HG03103 (cell line): ENCODE measurements around the gene GTF2H4.
"Not testable (repeated sequence)": the region's sequence is repeated elsewhere in the genome, so short reads cannot be mapped to it uniquely, and the experiment has no call there.

Source experiments
- ATAC-seq: cut with Tn5 transposase; IDR thresholded peaks from one replicate; pipeline ENCODE4 v1.9.1; 2021; ENCODE audit warnings: low read depth; ENCODE audit not compliant: unreplicated experiment

Gene GTF2H4

DNA sequence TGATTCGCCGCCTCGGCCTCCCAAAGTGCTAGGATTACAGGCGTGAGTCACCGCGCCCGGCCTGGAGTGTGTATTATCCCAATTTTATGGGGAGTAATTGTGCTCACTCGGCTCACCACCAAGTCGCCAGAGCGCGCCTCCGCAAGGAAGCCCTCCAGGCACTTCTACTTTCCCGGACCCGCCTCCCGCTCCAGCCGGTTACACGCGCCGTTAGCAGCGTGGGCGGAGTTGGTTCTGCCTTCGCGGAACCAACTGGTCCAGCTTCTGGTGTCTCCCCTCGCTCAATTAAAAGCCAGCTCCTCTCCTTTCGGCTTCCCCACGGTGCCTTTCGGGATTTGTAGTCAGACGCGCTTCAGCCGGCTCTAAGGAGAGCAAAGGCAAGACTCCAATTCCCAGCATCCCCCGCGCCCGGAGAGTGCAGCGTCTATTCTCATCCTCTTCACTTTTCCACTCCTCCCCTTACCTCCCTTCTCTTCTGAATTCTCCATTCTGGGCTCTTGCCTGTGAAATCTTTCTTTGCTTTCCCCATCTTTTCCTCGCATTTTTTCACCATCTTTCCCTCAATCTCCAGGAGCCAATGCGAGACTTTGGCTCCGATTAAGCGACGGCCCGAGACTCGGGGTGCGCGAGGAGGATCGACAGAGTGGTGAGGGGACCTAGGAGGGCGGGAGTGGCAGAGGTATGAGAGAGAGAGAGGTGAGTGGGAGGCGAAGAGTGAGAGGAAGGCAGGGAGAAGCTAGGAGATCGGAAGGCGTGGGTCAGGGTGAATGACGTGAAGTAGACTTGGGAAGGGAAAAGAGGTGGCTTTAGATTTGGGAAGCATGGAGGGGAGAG, at the start of gene GTF2H4:
Gene GTF2H4, plus strand, starts transcription at position 450 of the 834 bp plus-strand sequence.
- ATAC-seq = peak; percentile 82

DNA sequence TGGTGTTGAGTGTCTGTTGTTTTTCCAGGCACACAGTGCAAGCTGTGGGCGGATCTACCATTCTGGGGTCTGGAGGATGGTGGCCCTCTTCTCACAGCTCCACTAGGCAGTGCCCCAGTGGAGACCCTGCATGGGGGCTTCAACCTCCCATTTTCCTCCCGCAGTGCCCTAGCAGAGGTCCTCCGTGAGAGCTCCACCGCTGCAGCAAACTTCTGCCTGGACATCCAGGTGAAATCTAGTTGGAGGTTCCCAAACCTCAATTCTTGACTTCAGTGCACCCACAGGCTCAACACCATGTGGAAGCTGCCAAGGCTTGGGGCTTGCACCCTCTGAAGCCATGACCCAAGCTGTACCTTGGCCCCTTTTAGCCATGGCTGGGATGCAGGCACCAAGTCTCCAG, 48.3 kb upstream of the GTF2H4 start:
- not testable (repeated sequence) for ATAC-seq

DNA sequence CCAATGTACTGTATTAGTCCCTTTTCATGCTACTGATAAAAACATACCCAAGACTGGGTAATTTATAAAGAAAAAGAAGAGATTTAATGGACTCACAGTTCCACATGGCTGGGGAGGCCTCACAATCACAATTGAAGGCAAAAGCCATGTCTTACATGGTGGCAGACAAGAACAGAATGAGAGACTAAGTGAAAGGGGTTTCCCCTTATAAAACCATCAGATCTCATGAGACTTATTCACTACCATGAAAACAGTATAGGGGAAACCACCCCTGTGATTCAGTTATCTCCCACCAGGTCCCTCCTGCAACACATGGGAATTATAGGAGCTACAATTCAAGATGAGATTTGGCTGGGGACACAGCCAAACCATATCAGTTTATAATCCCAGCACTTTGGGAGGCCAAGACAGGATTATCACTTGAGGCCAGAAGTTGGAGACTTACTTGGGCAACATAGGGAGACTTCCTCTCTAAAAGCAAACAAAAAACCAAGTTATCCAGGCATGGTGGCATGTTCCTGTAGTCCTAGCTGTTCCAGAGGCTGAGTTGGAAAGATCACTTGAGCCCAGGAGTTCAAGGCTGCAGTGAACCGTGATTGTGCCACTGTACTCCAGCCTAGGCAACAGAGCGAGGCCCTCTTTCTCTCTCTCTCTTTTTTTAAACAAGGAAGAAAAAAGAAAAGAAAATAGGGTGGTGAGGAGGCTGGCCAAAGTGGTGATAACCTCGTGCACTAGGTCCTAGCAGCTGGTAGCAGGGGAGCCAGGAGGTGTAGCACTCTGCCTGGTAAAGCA, 46.6 kb upstream of the GTF2H4 start:
- no peak for ATAC-seq

DNA sequence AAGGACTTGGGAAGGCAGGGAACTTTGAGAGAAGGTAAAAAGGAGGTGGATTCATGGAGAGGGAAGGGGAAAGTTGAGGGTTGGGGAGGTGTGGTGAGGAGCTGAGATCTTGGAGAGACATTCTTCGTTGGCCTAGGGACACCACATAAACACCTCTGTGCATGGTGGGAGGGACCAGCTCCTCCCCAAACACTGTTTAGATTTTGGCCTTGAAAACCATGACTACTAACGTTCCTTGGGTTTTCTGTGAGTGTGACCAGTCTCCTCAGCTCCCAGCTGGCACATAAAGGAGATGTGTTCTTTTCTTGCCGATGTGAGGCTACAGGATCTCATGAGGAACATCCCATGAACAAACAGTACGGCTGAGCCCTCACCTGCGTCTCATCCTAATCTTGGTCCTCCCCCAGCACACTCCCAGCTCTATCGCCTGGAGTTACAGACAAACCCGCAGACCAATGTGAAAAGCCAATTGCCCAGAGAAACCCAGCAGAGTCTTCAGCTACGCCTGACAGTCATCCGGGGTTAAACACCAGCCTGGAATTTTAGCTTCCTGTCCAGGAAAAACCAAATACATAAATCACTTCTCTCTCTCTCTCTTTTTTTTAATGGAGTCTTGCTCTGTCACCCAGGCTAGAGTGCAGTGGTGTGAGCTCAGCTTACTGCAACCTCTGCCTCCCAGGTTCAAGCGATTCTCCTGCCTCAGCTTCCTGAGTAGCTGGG, 45.7 kb upstream of the GTF2H4 start:
- no peak for ATAC-seq

- ATAC-seq = no peak
Observed at GRCh38 chr6:30864325-30864724, 43.7 kb upstream of the GTF2H4 start.

DNA sequence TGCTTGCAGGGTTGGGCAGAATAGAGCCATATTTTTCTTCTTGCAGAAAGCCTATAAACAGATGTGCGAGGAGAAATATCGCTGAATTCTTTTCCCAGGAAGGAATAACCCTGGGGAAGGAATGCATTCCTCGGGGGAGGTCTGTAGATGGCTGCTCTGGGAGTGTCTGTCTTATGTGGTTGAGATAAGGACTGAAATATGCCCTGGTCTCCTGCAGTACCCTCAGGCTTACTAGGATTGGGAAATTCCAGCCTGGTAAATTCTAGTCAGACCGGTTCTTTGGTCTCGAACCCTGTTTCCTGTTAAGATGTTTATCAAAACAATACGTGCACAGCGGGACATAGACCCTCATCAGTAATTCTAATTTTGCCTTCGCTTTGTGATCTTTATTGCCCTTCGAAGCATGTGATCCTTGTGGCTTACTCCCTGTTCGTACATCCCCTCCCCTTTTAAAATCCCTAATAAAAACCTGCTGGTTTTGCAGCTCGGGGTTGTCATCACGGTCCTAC, 38.7 kb upstream of the GTF2H4 start:
- ATAC-seq = not testable (repeated sequence)

- no peak for ATAC-seq
Observed at GRCh38 chr6:30870546-30870945, 37.5 kb upstream of the GTF2H4 start.

DNA sequence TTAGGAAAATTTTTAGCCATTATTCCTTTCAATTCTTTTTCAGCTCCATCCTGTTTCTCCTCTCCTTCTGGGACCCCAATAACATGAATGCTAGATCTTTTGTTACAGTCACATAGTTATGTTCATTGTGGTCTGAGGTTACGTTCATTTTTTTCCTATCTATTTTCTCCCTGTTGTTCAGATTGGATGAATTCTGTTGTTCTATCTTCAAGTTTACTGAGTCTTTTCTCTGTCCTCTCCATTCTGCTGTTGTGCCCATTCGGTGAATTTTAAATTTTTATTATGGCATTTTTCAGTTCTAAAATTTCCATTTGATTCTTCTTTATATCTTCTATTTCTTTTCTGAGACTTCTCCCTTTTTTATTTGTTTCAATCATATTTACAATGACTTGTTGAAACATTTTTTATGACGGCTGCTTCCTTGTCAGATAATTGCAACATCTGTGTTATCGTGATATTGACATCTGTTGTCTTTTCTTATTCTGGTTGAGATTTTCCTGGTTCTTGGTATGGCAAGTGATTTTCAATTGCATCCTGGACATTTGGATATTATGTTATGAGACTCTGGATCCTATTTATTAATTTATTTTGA, 36.3 kb upstream of the GTF2H4 start:
- ATAC-seq = no peak

- ATAC-seq = no peak
Observed at GRCh38 chr6:30873137-30873640, 34.8 kb upstream of the GTF2H4 start.

GRCh38 chr6:30873795-30874194, 34.2 kb upstream of the GTF2H4 start:
- ATAC-seq = not testable (repeated sequence)

- ATAC-seq = no peak
Observed at GRCh38 chr6:30875244-30876038, 32.6 kb upstream of the GTF2H4 start.

DNA sequence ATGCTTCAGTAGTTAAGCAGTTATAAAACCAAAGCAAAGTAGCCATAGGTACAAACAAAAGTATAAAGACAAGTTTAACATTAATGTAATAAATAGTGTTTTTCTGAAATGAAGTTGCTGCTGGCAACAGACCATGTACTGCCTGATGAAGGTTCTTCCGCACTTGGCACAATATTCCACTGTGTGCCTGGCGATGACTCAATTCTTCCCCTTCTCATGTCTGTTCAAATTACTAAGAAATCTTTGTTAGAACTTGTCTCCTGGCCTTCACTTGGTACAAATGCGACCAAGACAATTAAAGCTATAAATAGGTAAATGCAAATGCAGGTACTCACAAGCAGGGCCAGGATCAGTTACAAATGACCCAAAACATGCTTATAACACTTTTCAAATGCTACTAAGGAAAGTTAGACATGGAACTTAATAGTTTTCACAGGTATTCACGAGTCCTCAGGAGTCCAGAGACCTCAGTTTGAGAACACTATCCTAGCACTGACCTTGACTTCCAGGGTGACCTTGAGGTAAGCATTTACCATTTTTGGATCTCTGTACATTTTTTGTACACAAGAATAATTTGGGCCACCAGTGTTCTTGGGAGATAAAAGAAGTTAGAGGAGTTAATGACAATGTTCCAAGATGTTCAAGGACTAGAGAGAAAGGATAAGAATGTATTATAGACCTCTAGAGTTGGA, 31.8 kb upstream of the GTF2H4 start:
- no peak for ATAC-seq

GRCh38 chr6:30877419-30878262, 30.4 kb upstream of the GTF2H4 start:
- ATAC-seq = no peak

GRCh38 chr6:30879684-30880427, 28.2 kb upstream of the GTF2H4 start:
- no peak for ATAC-seq

GRCh38 chr6:30880698-30881252, 27.2 kb upstream of the GTF2H4 start:
- ATAC-seq = no peak

DNA sequence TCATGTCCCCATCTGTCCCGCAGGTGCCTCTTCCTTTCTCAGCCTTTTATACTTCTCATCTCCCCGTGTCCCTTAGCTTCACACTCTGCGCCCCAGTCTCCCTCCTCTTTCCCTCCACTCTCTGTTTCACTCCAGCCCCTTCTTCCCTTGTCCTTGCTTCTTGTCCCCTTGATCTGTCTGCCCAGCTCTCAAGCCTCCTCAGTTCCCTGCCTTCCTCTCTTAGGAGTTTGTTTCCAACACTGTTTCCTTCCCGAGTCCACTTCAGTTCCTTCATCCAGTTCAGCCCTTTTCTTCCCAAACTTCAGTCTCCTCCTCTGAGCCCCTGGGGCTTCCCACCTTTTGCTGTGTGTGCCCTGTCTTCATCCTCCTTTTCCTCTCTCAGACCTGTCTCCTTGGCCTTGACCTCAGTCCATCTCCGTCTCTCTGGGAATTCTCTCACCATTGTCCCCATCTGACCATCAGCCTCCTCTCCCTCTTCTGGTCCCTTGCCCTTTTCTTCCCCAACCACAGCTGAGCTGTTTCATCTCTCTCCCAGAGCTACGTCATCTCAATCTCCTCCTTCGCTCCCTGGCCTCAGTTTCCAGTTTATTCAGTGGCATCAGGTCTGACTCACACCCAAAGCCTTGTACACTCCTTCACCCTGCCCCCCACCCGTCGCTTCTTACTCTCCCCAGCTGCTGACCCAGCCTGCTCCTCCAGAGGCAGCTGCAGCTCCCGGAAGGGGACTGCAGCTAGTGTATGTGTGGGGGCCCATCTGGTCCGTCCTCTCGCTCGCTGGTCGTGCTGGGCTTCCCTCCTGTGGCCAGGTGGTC, 26.4 kb upstream of the GTF2H4 start:
- no peak for ATAC-seq
